Right atrium auricular region (tissue), 2 donors: ENCODE data around the gene HSPB6. TPM values are rescaled to one million over a fixed set of nuclear protein-coding genes. Genes with fewer than 3 reads are reported as not detected.

Experiments used
- DNase-seq: peaks from one replicate; pipeline ENCODE4 v3.0.0-alpha.2; 2019; ENCODE audit warnings: low spot score
- H3K27ac ChIP-seq, 2 donors: fragments of 200-600 bp; sonication (generic); 1 replicate in 1 of 2; 2 replicates in 1 of 2; pipeline ENCODE4 v1.5.1; 2016 to 2019
- H3K27me3 ChIP-seq, 2 donors: fragments of 200-600 bp; sonication (generic); one replicate each; pipeline versions ENCODE4 v1.5.1 to v1.6.0; 2017 to 2019
- H3K36me3 ChIP-seq: fragments of 200-600 bp; sonication (generic); one replicate; pipeline ENCODE4 v1.5.1; 2016
- H3K4me1 ChIP-seq, 2 donors: fragments of 200-600 bp; sonication (generic); one replicate each; pipeline versions ENCODE4 v1.5.1 to v1.6.0; 2017 to 2019
- H3K4me3 ChIP-seq, 2 donors: fragments of 200-600 bp; sonication (generic); 1 replicate in 1 of 2; 2 replicates in 1 of 2; pipeline ENCODE4 v1.5.1; 2017 to 2019; ENCODE audit warnings: mild to moderate bottlenecking in 1 of 2, moderate library complexity in 1 of 2
- H3K9me3 ChIP-seq, 2 donors: fragments of 200-600 bp; sonication (generic); one replicate each; pipeline ENCODE4 v1.5.1; 2019
- total RNA-seq, 2 donors: library from RNA; depleted of rRNA; stranded (reverse); fragments of >200 nt; gene quantifications; one replicate each; pipeline ENCODE4 v1.1.0, GENCODE V29; 2016
- TF ChIP-seq, protein P1 (sequence below), 2 donors: fragments of 200-600 bp; sonication (generic); IDR thresholded peaks; one replicate each; pipeline ENCODE4 v1.5.1; 2019; ENCODE audit warnings: antibody characterized with exemption in 2 of 2

HSPB6 gene
- total RNA-seq, 2 donors from 2014 or later = 98.4 to 104 TPM

DNA sequence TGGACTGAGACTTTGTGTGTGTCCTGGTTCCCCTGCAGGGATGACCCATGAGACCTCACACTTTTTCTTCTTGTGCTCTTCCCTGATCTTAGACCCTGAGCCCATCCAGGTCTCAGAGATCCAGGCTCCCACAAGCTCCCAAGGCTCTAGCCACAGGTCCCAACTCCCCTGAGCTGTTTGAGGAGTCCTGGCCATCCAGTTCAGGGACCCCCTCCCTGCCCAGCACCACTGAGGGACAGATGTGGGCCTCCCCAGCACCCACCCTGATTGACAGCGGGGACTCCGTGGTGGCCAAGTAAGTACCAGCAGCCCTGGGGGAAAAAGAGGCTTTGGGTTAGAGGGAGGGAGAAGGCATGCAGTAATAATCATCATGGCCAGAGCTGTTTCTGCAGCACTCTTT, 2.9 kb upstream of the HSPB6 start:
- peaks cover 21% of the 10 kb centered on the region for H3K36me3 ChIP-seq
- no peaks in the 10 kb centered on the region for H3K27me3 ChIP-seq

DNA sequence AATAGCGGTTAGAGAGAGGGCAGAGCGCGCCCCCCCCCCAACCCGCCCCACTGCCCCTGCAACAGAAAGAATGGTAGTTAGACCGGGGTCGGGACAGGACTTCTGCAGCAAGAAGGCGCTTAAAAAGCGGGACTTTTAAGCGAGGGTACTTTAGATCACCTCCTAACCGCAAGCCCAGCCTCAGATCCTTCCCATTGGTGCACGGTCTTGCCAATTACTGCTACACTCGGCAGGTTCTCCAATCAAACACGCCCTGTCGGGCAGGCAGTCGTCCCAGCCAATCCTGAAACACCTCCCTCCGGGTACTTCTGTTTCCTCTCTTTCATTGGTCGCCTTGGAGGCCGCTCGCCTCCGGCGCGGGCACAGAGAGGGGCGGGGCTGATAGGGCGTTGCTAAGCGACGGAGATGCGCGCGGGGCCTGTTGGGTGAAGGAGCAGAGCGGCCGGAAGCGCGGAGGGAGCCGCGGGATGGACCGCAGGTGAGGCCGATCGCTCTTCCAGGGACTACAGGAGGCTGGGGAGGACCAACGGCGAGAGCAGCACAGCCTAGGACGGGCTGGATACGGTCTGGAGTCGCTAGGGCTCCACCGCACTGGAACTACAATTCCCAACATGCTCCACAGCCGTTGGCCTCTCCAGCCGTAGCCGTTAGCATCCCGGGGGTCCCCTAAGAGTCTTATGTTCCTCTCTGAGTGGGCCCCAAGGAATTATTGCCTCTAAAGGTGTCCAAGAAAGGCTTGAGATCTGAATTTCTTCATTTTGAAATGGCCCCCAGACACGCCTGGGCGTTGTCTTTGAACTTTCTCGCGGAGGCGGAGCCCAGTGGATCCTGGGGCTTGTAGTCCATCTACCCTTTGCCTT, 1.1 kb upstream of the HSPB6 start, which contains the start of gene PROSER3:
Gene PROSER3, plus strand, starts transcription at position 428 of the 860 bp plus-strand sequence. Its CDS starts 40 bp downstream, at position 468.
- H3K27ac ChIP-seq = peak within 1 kb of the TSS; percentile 97 to 98
- no peaks in the 10 kb centered on the region for H3K27me3 ChIP-seq
- TF ChIP-seq, protein P1, sequence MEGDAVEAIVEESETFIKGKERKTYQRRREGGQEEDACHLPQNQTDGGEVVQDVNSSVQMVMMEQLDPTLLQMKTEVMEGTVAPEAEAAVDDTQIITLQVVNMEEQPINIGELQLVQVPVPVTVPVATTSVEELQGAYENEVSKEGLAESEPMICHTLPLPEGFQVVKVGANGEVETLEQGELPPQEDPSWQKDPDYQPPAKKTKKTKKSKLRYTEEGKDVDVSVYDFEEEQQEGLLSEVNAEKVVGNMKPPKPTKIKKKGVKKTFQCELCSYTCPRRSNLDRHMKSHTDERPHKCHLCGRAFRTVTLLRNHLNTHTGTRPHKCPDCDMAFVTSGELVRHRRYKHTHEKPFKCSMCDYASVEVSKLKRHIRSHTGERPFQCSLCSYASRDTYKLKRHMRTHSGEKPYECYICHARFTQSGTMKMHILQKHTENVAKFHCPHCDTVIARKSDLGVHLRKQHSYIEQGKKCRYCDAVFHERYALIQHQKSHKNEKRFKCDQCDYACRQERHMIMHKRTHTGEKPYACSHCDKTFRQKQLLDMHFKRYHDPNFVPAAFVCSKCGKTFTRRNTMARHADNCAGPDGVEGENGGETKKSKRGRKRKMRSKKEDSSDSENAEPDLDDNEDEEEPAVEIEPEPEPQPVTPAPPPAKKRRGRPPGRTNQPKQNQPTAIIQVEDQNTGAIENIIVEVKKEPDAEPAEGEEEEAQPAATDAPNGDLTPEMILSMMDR (IDR thresholded peaks at IDR 0.05) = no peak
- H3K36me3 ChIP-seq = peaks cover 30% of the 10 kb centered on the region
- peak; percentile 100 for DNase-seq
- H3K4me1 ChIP-seq = peaks cover 0 to 43% of the 10 kb centered on the region in 2 donors
- H3K9me3 ChIP-seq = no peaks in the 10 kb centered on the region
- H3K4me3 ChIP-seq = peak within 1 kb of the TSS; percentile 83 to 93

More for the DNA sequence above, 2.9 kb upstream of the HSPB6 start:
- no peak for DNase-seq
- TF ChIP-seq, protein P1 (IDR thresholded peaks at IDR 0.05) = no peak
- Histone ChIP-seq H3K27ac (no peak overlapping the region), H3K4me3 (no peak overlapping the region), H3K4me1 (peaks cover 0 to 43% of the 10 kb centered on the region in 2 donors), H3K9me3 (no peaks in the 10 kb centered on the region)

DNA sequence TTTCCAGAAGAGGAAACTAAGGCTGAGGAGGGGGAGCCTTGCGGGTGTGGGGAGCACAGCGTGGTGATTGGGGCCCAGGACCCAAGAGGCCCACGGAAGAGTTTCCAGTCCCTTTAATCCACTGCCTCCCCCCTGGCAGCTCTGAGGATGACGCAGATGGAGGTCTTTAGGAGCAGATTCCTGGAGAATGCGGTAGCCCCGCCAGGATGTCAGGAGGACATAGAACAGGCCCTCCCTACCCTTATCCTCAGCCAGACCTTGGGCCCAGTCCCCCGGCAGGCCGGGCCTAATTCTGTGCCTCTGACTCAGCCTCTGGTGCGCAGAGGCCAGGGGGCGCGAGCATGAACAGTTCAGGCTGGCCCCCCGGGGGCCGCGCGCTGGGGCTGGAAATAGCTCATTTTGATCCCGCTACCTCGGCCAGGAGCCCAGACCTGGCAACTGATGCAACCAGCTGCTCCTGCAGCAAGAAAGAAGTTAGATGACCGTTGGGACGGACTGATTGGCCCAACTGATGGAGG, 461 bp upstream of the HSPB6 start:
- peak; percentile 95 for DNase-seq

DNA sequence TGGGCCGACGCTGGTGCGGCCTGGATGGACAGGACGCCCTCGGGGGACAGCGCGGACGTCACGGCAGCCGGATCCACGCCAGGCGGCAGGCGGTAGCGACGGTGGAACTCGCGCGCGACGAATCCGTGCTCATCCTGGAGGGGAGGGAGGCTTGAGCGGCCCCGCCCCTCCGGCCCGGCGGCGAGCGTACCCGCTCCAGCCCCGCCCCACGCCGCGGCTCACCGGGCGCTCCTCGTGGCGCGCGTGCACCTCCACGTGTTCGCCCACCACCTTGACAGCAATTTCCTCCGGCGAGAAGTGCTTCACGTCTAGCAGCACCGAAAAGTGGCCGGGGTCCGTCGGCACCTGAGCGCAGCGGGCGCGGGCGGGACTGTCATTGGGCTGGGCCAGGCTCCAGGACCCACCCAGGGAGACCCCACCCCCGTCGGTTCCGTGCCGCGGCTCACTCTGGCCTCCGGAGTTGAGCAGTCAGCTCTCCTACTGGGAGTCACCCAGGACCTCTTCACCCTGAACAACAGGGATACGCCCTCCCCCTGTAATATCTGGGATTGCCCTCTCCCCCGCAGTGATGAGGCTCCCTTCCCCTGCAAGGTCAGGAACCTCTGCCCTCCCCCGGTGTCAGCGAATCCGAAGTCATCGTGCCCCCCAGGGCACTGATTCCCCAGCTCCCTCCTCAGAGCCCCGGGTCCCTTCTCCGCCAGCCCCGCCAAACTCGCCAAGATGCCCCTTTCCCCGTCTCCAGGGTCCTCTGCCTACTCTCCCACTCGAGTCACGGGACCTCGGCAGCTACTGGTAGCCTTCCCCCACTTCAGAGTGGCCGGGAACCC, 1.1 kb downstream of the HSPB6 start:
- no peaks in the 10 kb centered on the region for H3K27me3 ChIP-seq
- H3K36me3 ChIP-seq = peaks cover 28% of the 10 kb centered on the region
- H3K4me1 ChIP-seq = peaks cover 0 to 43% of the 10 kb centered on the region in 2 donors
- peak overlapping the region; percentile 97 to 98 for H3K27ac ChIP-seq
- peak overlapping the region; percentile 42 to 93 for H3K4me3 ChIP-seq
- H3K9me3 ChIP-seq = no peaks in the 10 kb centered on the region
- TF ChIP-seq, protein P1 (IDR thresholded peaks at IDR 0.05) = no peak
- peak; percentile 94 for DNase-seq

More for the DNA sequence above, 461 bp upstream of the HSPB6 start:
- TF ChIP-seq, protein P1 (IDR thresholded peaks at IDR 0.05) = no peak
- Histone ChIP-seq H3K36me3 (peaks cover 30% of the 10 kb centered on the region), H3K9me3 (no peaks in the 10 kb centered on the region), H3K27ac (peak overlapping the region; percentile 97 to 98), H3K4me3 (peak overlapping the region; percentile 42 to 93), H3K4me1 (peaks cover 0 to 43% of the 10 kb centered on the region in 2 donors), H3K27me3 (no peaks in the 10 kb centered on the region)

DNA sequence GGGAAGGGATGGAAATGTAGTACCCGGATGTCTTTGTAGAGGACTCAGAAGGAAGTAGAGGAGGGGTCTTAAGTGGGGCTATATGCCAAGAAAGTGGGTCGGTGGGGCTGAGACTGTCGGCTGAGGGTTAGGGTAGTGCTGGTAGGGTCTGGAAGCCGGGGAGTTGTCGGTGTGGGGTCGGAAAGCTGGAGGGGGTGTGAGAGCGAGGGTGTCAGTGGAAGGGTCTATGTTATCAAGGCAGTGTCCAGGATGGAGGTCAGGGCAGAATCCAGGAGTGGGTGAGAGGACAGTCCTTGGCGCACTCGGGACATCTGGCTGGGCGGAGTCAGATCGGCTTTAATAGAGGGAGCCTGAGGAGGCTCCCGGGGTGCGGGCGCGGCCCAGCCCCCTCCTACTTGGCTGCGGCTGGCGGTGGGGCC, 1.7 kb downstream of the HSPB6 start:
- peaks cover 28% of the 10 kb centered on the region for H3K36me3 ChIP-seq
- DNase-seq = no peak
- H3K27ac ChIP-seq = peak overlapping the region; percentile 97 to 98
- H3K4me3 ChIP-seq = peak overlapping the region in 1 of 2 donors; percentile 93
- TF ChIP-seq, protein P1 (IDR thresholded peaks at IDR 0.05) = no peak
- peaks cover 0 to 43% of the 10 kb centered on the region in 2 donors for H3K4me1 ChIP-seq
- no peaks in the 10 kb centered on the region for H3K9me3 ChIP-seq
- H3K27me3 ChIP-seq = no peaks in the 10 kb centered on the region
